NCI-H2081 (cell line): Measurements from ENCODE around the gene S100A5.
A peak's percentile ranks its signal among the peaks of the same experiment; 100 is the strongest.
"Not testable (repeated sequence)": the region's sequence is repeated elsewhere in the genome, so short reads cannot be mapped to it uniquely, and the experiment has no call there.

ENCODE experiments used
- DNase-seq, 2 experiments: peaks; one replicate each; lab custom pipeline; 2025; lab: John Stamatoyannopoulos, UW

S100A5 gene

GRCh38 chr1:153566414-153567371 lies 26.0 kb upstream of the S100A5 start:
- peak; percentile 37 to 42 for DNase-seq

- no peak for DNase-seq
These were observed 25.0 kb upstream of the S100A5 start, which contains the start of gene S100A2 for GRCh38 chr1:153565529-153566374. TSS of gene S100A2 (minus strand) at chr1:153565844. CDS start at chr1:153563877, 1,967 bp downstream.

- DNase-seq, result no peak
These were observed 23.3 kb upstream of the S100A5 start for GRCh38 chr1:153563991-153564390.

DNA sequence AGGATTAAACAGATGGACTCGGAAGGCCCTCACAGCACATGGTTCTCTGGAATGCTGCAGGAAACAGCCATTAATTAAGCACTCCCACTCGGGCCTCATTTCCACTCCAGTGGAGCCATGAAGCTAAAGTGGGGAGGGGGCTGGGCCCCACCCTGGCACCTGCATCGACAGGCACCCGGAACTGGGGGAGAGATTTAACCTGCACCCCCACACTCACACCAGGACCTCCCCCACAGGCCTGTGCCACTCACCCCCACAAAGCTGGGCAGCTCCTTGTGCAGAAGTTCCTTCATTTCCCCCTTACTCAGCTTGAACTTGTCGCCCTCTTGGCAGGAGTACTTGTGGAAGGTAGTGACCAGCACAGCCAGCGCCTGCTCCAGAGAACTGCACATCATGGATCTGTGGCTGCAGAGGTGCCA lies 22.8 kb upstream of the S100A5 start:
- no peak for DNase-seq

- DNase-seq, result not testable (repeated sequence)
These were observed 21.3 kb upstream of the S100A5 start for GRCh38 chr1:153562021-153562420.

DNA sequence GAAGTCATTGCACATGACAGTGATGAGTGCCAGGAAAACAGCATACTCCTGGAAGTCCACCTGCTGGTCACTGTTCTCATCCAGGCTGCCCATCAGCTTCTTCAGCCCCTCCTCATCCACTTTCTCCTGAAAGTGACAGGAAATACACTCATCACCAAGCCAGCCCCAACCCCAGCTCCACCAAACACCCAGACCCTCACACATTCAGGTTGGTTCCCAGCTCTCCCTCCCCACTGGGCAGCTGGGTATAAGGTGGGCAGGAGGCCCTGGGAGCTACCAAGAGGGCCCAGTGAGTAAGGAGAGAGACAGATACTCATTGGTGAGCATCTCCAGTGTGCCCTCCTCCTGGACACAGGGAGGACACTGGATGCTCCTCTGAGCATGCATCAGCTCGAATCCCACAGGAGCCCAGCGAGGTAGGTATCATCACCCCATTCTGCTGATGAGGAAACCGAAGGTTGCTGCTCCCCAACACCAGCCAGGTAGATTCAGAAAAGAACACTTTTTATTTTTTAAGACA lies 20.8 kb upstream of the S100A5 start:
- no peak for DNase-seq

DNA sequence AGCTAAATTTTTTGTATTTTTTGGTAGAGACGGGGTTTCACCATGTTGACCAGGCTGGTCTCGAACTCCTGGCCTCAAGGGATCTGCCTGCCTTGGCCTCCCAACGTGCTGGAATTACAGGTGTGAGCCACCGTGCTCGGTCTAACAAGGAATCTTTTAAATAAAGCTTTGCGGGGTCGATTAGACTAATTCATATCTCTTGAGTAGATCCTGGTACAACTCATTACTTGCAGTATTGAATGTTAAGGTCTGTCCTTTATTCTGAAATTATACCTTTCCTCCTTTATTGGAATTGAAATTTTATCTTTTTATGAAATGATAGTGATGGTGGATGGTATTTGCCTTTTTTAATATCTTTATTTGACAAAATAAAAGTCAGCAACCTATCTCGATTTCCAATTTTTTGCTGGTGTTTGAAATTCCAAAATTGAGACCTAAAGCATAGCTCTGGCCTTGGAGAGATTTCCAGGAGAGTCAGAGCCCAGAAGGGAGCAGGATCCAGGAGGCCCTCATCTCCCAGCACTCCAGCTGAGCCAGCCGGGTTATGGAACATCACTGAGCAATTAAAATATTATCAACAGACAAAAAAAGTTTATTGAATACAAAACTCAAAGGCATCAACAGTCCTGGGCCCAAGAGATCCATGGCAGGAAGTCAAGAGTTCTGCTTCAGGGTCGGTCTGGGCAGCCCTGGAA lies 20.2 kb upstream of the S100A5 start:
- no peak for DNase-seq

DNA sequence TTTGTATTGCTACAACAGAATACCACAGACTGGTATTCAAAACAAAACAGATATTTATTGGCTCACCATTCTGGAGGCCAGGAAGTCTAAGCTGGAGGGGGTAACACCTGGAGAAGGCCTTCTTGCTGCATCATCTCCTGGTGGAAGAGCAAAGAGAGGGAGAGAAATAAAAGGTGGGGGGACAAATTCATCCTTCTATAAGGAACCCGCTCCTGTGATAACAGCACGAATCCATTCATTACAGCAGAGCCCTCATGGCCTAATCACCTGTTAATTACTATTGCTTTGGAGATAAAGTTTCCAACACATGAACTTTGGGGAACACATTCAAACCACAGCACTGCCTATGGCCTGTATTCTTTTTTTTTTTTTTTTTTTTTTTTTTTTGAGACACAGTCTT lies 19.5 kb upstream of the S100A5 start:
- DNase-seq, result no peak

DNA sequence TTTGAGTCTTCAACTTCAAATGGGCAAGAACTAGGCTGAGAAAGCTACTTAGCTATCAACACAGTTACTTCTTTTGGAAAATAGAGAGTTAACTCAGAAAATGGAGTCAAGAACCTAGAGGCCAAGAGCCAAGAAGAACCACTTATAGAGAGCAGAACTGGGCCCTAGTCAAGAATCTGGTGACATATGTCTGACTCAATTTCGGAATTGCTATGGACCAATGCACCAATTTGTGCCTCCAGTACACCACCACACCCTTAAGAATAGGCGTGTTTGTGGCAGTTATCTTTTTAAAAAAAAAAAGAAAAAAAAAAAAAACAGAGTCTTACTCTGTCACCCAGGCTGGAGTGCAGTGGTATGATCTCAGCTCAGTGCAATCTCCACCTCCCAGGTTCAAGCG lies 17.1 kb upstream of the S100A5 start:
- DNase-seq, result no peak

DNA sequence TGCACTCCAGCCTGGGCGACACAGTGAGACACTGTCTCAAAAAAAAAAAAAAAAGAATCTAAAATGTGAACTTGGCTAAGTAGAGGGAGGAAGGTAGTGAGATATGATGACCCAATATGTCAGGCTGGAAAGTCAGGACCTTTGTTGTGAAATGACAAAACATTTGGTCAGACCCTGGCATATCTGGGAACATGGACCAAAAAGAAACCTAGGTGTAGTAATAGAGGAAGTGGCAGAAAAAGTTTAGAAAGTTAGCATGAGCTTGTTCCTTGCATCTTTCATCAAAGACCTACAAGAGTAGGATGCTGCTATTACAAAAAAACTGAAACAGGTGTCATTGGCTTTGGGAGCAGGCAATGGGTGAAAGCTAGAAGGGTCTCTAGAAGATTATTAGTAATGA lies 15.6 kb upstream of the S100A5 start:
- no peak for DNase-seq

DNA sequence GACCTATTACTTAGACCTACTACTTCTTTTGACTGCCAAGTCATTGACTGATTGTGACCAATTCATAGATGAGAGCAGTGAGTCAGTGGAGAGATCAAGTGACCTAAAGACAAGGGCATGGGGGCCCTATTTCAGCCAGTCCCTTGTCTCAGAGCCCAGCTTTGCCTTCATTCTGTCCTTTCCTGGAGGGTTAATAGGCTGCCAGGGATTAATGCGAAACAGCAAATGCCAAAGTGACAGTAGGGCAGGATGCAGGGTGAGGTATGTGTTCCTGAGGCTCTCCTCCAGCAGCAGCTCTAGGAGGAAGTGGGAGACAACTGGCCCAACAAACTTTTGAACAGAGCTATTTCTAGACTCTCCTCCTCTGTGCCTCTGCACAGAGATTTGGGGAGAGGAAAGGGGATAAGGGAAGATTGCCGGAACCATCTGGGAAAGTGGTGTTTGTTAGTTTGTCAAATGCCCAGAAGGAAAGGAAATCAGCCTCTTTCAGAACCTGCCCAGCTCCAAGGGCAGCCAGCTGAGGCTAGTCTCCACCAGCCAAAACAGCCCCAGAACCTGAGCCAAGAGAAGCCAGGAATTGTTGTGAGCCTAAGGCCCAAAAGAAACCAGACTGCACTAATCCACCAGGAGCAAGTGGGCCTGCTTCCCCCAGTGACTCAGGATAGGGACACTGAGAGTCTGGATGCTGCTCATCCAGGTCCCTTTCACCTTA lies 13.3 kb upstream of the S100A5 start:
- DNase-seq, result no peak

- no peak for DNase-seq
These were observed 12.4 kb upstream of the S100A5 start for GRCh38 chr1:153553096-153553495.

DNA sequence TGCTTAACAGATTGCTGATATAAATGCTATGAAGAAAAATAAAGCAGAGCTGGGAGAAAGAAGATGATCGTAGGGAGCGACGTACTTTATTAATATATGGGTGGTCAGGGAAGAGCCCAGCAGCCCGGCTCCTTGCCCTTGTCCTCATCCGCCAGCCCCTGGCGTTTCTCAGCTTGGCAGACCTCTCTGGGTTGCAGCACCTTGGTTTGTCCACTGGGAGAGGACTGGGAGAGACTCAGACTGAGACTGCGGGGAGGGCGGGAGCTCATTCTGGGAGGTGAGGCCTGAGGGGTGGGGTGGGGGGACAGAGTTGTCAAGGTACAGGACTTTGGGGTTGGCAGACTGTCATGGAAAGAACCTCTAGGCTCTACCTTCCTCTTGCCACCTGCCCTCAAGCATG lies 11.6 kb upstream of the S100A5 start:
- no peak for DNase-seq

DNA sequence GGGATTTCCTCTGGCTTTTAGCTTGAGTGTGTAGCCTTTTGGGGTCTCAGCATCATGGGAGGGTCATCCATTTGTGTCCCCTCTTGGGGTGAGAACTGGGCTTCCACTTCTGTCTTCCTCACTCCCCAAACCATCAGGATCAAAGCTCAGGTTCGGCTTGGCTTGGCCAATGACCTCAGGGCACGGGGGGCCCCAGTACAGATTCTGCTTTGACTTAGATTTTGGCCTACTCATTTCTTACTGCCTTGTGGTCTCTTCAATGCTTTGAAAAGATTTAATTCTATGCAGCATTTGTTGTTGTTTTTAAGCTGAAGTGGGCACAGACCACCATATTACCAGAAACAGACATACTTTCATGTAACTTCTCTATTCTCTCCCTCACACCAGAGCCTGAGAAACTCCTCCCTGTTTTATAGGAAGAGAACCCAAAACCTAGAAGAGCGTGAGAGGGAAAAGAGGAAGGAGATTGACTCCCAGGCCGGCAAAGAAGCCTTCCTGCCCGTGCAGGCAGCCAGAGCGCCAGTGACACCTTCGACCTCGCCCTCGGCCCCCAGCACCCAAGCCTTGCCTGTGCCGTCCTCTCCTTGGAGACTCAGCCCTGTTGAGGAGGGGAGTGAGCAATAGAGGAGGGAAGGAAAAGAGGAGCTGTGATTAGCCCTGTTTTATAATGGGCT lies 10.2 kb upstream of the S100A5 start:
- no peak for DNase-seq

GRCh38 chr1:153550398-153550758 lies 9.6 kb upstream of the S100A5 start:
- no peak for DNase-seq

- no peak for DNase-seq
These were observed 9.1 kb upstream of the S100A5 start for GRCh38 chr1:153549741-153550397.

DNA sequence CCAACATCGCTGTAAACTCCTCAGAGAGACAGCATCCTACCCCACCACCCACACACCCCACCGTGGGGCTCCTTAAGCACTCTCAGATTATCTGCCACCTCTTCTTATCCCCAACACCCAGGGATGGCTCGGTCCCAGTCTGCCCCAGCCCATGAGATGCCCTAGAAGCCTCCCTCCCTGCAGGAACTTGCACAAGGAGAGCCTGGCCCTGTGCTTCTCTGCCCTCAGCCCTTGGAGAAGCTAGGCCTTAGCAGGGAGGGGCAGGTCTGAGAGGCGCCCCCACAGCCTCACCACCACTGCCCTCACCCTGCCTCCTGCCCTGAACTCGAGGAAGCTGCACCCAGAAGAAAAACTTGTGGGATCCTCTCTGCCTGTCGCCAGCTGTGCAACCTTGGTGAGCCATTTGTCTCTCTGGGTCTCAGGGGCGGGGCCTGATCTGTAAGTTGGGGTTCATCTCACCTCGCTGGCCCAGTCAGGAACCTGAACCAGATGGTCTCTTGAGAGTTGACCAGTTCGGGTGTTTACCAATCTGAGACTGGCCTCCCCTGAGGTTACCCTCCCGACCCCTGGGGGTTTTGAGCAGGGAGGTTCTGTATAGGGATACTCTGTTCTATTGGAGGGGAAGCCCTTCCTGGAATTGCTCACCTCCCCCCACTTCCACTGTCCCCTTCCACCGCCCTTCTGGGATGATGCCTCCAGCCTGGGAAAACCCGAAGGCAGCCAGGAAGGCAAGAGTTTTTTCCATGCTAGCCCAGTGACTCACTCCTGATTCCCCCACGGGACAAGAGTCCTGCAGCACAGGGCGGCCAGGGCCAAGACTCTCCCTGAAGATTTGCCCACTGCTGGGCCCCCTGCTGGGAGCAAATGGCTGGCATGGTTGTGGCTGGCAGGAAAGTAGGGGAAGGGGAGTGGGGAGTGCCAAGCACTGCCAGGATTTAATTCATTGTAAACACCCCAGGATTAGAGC lies 8.3 kb upstream of the S100A5 start, which contains the start of gene S100A3:
Gene S100A3, minus strand, starts transcription at position 537 of the 967 bp plus-strand sequence. CDS start 773 bp downstream, outside the sequence.
- DNase-seq, result no peak

- DNase-seq, result no peak
These were observed 7.1 kb upstream of the S100A5 start for GRCh38 chr1:153547560-153548551.
